A673 (cell line): Measurements from ENCODE around the gene FBXL17. TPM values are rescaled to one million over a fixed set of nuclear protein-coding genes. Genes with fewer than 3 reads are reported as not detected.

ENCODE experiments used
- BruUV-seq: library from RNA; stranded (reverse); fragments of 400-500 nt; replicated peaks from 2 replicates; lab custom pipeline; 2021; lab: Mats Ljungman, UMichigan
- CTCF ChIA-PET: fragments of 300-600 bp; sonication (Branson Sonifier 250); formaldehyde crosslinking; loops from one replicate; lab custom pipeline; 2022; ENCODE audit warnings: antibody characterized with exemption; lab: Charles Lee
- POLR2A ChIA-PET: fragments of 300-600 bp; sonication (Branson Sonifier 250); formaldehyde crosslinking; loops from one replicate; lab custom pipeline; 2022; ENCODE audit warnings: antibody characterized with exemption; ENCODE audit not compliant: low non-redundant PET; lab: Charles Lee
- DNase-seq: peaks from one replicate; pipeline ENCODE4 v3.0.0-alpha.2; 2015; ENCODE audit warnings: low spot score
- H3K27ac ChIP-seq: fragments of 200-600 bp; sonication (generic); 2 replicates; pipeline ENCODE4 v1.5.1; 2016; ENCODE audit warnings: mixed run types, low read depth, mild to moderate bottlenecking, mixed read lengths, antibody characterized with exemption, low read length; ENCODE audit not compliant: poor library complexity, severe bottlenecking
- H3K27me3 ChIP-seq: fragments of 200-600 bp; sonication (generic); replicated peaks from 2 replicates; pipeline ENCODE4 v1.6.1; 2017; ENCODE audit warnings: mixed run types, low read depth, mild to moderate bottlenecking, mixed read lengths, antibody characterized with exemption, low read length; ENCODE audit not compliant: insufficient read depth, poor library complexity
- H3K36me3 ChIP-seq: fragments of 200-600 bp; sonication (generic); 2 replicates; pipeline ENCODE4 v1.6.1; 2016; ENCODE audit warnings: mixed run types, mild to moderate bottlenecking, mixed read lengths, antibody characterized with exemption, low read length; ENCODE audit not compliant: insufficient read depth, poor library complexity, severe bottlenecking
- H3K4me1 ChIP-seq: fragments of 200-600 bp; sonication (generic); 2 replicates; pipeline ENCODE4 v1.6.1; 2017; ENCODE audit warnings: mixed run types, mild to moderate bottlenecking, mixed read lengths, antibody characterized with exemption, low read length; ENCODE audit not compliant: insufficient read depth, poor library complexity, severe bottlenecking
- H3K4me3 ChIP-seq: fragments of 200-600 bp; sonication (generic); 2 replicates; pipeline ENCODE4 v1.5.1; 2016; ENCODE audit warnings: low read depth, mixed run types, mild to moderate bottlenecking, mixed read lengths, low read length; ENCODE audit not compliant: poor library complexity, severe bottlenecking
- H3K9me3 ChIP-seq: fragments of 200-600 bp; sonication (generic); 2 replicates; pipeline ENCODE4 v1.6.1; 2016; ENCODE audit warnings: mixed run types, low read depth, mild to moderate bottlenecking, mixed read lengths, antibody characterized with exemption, low read length; ENCODE audit not compliant: poor library complexity, severe bottlenecking
- CTCF ChIP-seq: fragments of 300-800, 200-600 bp; sonication (generic); conservative IDR thresholded peaks from 2 replicates; pipeline ENCODE4 v1.5.1; 2017; ENCODE audit warnings: low read depth, mild to moderate bottlenecking, antibody characterized with exemption, low read length, moderate library complexity, mixed read lengths
- EZH2 ChIP-seq: fragments of 200-600 bp; sonication (generic); IDR thresholded peaks from 2 replicates; pipeline ENCODE4 v1.6.1; 2017; ENCODE audit warnings: borderline replicate concordance, low read depth, mild to moderate bottlenecking, mixed read lengths, antibody characterized with exemption, low read length; ENCODE audit not compliant: poor library complexity, severe bottlenecking
- intact Hi-C: fragments of 100-400 bp; cut with micrococcal nuclease; formaldehyde crosslinking; loops from one replicate; pipeline ENCODE4 v1.10.0; 2022; ENCODE audit not compliant: unreplicated experiment
- total RNA-seq: library from RNA; stranded (reverse); gene quantifications from 2 replicates; pipeline ENCODE4 v1.2.3, GENCODE V29; 2021

FBXL17 gene
- total RNA-seq, 1 experiment from 2014 or later, result 5.7 TPM

DNA sequence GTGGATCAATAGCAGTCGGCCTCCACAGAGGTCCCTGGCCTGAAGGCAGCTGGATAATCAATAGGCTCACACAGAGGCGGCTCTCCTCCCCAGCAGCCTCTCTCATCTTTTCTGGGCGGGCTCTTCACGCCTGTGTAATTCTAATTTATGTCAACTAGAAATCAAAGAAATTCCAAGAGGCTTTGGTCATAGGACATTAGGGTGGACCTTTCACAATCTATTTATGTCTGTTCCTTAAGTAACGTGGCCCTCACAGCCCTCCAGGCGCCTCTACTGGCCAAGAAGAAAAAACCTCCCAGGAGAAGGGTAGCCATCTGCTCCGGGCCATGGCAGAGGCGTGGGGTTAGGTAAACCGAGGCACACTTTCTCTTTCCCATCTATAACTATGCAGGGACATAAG lies 506.1 kb downstream of the FBXL17 start:
- BruUV-seq, result no TSS peak
- Histone ChIP-seq H3K27me3 (no peaks in the 10 kb centered on the region), H3K36me3 (no peaks in the 10 kb centered on the region), H3K9me3 (no peaks in the 10 kb centered on the region), H3K4me1 (no peaks in the 10 kb centered on the region), H3K4me3 (no peak overlapping the region), H3K27ac (no peak overlapping the region)
- intact Hi-C loops, result no loop called here
- DNase-seq, result no peak
- TF ChIP-seq EZH2 (no peak), CTCF (no peak)
- CTCF ChIA-PET, result no interaction called here
- POLR2A ChIA-PET, result no interaction called here

DNA sequence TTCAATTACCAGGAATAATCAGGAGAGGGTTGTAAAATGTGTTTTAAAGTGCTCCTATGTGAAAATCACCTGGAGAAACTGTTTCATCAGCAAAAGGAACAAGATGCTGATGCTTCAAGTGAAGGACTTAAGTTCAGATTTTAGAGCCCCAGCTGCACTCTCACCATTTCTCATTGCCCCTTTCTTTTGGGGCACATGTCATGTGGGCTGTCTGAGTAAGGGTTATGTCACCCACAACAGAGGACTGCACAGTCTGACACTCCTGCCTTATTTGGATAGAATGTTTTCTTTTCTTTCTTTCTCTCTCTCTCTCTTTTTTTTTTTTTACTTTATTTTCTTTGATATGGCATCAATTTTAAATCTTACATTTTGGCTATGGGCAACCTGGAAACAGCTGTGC lies 507.1 kb downstream of the FBXL17 start:
- H3K4me1 ChIP-seq, result no peaks in the 10 kb centered on the region
- no peaks in the 10 kb centered on the region for H3K27me3 ChIP-seq
- H3K27ac ChIP-seq, result no peak overlapping the region
- intact Hi-C loops, result no loop called here
- no TSS peak for BruUV-seq
- CTCF ChIA-PET, result no interaction called here
- no peak overlapping the region for H3K4me3 ChIP-seq
- POLR2A ChIA-PET, result interaction anchor here (0.6 kb wide), 1 partner anchor 12 kb away, joined by 5 read pairs; no protein-coding TSS in a partner anchor
- no peak for DNase-seq
- TF ChIP-seq CTCF, result no peak
- TF ChIP-seq EZH2, result no peak
- no peaks in the 10 kb centered on the region for H3K9me3 ChIP-seq
- no peaks in the 10 kb centered on the region for H3K36me3 ChIP-seq

DNA sequence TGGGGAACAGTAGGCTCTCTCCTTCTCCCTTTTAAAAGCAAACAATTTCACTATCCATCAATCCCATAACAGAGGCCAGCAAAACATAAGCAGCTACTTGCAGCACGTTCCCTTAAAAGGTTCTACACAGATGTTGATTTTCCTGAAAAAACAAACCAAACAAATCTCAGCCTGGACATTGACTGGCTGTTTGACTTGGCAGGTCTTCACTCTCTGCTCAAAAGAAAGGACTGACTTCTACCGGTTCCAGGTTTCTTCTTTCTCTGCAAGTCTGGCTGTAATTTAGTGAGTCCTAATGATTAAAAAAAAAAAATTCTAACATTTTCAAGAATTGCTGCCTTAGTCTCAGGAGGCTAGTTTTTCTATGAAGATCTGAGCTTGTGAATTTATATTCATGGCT lies 508.0 kb downstream of the FBXL17 start:
- TF ChIP-seq EZH2 (no peak), CTCF (no peak)
- H3K27me3 ChIP-seq, result no peaks in the 10 kb centered on the region
- intact Hi-C loops, result no loop called here
- H3K4me1 ChIP-seq, result no peaks in the 10 kb centered on the region
- no peaks in the 10 kb centered on the region for H3K36me3 ChIP-seq
- no TSS peak for BruUV-seq
- H3K9me3 ChIP-seq, result no peaks in the 10 kb centered on the region
- H3K27ac ChIP-seq, result no peak overlapping the region
- POLR2A ChIA-PET, result no interaction called here
- H3K4me3 ChIP-seq, result no peak overlapping the region
- DNase-seq, result no peak
- CTCF ChIA-PET, result no interaction called here
